ENCODE measurements around the gene SIRPD. TPM values are rescaled to one million over a fixed set of nuclear protein-coding genes. Genes with fewer than 3 reads are reported as not detected.
A peak's percentile ranks its signal among the peaks of the same experiment; 100 is the strongest.

The SIRPD gene
- polyA plus RNA-seq, 10 donors = not detected

DNA sequence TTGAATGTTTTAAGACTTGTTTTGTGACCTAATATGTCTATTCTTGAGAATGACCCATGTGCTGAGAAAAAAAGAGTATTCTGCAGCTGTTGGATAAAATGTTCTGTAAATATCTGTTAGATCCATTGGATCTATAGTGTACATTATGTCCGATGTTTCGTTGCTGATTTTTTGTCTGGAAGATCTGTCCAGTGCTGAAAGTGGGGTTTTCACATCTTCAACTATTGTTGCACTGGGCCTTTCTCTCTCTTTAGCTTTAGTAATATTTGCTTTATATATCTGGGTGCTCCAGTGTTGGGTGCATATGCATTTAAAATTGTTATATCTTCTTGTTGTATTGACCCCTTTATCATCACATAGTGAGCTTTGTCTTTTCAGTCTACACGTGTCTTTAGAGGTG, 60.6 kb downstream of the SIRPD start:
- DNase-seq = no peak

DNA sequence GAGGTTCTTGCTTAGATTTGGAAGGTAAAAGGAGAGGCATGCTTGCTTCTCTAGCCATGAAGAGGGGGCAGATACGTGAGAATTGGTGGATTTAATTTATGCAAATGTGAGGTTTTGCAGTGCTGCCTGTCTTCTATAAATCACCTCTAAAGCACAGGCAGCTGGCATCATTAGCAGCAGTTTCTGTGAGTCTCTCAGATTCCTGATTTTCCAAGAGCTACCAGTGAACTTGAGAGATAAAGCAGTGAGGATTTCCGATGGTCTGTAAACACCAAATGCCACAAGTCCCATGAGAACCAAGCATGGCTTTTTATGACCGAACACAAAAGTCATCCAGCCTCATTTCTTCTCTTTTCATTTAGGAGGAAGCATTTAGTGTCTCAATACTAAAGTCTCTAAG, 63.1 kb downstream of the SIRPD start:
- no peak for DNase-seq

DNA sequence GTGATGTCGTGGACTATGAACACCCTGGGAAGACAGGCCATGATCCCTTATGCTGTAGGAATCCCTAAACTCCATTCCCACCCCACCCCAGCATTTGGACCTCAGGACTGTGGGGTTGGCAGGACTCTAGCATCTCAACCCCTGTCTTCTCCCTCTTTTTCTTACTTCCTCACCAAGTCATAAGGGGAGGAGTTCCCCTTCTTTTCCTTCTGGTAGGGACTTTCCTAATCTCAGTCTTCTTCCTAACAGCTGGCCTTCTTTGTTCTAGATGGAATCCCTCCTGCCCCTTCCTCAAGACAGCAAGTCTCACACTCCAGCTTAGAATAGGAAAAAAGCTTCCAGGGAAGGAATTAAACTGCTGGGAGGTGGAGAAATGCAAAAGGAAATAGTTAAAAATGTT, 64.0 kb downstream of the SIRPD start:
- no peak for DNase-seq

DNA sequence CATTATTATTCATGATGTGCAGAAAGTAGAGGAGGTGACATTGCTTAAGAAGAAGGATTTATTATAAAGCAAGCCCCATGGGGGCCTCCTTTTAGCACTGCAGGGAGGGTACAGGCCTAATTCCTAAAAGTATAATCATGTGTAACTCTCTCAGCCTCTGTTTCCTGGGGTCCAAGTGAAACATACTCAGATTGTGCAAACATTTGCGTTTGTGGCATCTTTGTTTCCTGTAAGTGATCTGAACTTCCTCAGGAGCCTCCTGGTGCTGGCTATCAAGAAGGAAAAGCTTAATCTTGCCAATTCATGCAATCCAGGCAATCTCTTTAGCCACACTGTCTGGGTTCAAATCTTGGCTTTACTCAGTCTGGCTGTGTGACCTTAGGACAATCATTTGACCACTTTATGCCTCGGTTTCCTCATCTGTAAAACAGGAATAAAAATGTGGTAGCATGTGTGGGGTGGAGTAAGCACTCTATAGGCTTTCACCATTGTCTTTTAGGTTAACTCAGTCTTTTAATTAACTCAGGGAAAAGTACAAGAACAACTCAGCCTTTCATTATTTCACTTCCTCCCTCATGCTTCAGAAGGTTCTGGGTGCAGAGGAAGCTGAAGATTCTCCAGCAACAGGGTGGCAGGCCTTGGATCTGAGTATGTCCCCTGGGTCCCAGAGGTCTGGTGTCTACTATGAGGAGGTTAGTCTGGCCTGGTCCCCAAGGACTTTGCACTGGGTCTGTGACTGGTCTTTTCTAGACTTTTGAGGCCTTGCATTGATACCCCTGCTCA, 65.5 kb downstream of the SIRPD start:
- DNase-seq = no peak

DNA sequence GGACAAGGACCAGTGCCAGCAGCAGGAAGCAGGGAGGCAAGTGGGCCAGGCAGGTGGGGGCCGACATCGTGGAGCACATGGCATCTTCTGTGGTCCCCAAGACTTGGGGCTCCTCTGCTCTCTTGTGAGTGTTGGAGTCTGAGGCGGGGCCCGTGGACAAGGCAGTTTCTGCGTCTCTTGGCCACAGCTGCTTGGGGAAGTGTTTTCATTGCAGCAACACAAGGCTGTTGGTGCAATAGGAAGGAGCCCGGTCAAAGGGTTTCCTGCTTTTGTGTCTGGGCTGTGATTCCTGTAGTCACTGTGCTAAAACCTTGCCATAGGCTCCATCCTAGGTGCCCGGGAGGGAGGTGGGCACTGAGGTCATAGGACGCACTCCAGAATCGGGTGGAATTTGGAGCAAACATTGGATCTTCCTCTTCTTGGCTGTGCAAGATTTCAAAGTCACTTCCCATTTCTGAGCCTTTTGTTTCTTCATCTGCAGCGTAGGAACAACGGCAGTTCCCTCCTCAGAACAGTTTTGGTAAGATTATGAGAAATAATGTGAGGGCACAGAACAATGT, 66.1 kb downstream of the SIRPD start, which contains the start of gene SIRPB2:
SIRPB2 (minus strand) TSS at position 140 of the 560 bp plus-strand sequence; CDS start at position 79, 61 bp downstream.
- DNase-seq = peak in 2 of 3 donors; percentile 18 to 52

DNA sequence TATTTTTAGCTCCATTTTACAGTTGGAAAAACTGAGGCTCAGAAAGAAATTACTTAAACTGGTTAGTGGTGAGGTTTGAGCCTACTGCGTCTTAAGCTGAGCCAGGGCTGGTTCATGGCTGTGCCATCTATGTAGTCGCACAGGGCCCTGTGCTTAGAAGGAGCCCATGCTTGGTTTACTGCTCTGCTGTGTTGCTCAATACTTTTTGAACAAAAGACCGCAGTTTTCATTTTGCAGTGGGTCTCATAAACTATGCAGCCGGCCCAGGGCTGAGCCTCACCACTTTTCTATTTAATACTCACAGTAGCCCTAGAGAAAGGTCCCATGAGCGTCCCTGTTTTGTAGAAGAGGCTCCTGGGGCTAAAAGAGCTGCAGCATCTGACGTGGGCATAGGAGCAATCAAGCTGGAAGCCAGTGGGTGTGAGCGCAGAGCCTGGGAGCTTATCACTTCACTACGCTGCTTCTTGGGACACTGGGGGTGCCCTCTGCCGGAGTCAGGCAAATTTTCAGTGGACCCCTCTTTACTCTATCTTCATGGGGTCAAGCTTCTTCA, 66.8 kb downstream of the SIRPD start:
- DNase-seq = no peak

DNA sequence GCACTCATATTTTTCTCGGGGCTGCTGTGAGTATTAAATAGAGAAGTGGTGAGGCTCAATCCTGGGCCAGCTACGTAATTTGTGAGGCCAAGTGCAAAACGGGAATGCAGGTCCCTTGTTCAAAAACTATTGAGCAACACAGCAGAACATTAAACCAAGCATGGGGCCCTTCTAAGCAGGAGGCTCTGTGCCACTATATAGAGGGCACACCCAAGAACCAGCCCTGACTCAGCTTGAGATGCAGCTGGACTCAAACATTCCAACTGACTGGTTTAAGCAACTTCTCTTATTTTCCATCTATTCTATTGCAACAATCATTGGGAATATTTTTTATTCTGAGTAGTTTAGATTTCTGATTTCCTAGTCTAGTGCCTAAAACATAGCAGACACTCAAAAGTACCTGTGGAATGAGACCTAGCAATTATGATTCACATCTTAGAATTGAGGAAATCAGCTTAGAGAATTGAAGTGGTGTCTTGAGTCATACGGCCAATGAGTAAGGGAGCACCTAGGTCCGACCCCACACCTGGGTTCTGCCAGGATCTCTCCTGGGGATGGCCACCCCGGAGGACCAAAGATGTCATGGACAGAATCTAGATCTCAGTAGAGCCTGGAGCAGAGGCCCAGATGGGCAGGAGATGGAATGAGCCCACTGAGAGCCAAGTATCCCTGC, 67.6 kb downstream of the SIRPD start:
- no peak for DNase-seq

DNA sequence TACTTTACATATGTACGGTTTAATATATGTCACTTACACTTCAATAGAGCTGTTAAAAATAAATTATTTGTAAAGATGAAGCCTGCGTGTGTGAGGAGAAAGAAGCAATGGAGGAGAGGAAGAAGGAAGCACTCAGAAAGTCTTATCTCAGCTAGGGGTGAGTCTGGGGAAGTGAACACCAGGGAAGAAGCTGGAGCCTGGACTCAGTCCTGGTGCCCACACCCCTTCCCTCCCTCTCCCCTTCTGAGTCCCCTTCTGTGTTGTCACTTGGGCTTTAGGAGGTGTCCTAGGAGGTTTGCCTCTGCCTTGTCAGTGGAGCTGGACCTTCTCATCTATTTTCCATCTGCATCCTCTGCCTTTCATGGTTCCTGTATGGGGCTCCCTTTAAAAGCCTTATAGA, 68.2 kb downstream of the SIRPD start:
- no peak for DNase-seq

DNA sequence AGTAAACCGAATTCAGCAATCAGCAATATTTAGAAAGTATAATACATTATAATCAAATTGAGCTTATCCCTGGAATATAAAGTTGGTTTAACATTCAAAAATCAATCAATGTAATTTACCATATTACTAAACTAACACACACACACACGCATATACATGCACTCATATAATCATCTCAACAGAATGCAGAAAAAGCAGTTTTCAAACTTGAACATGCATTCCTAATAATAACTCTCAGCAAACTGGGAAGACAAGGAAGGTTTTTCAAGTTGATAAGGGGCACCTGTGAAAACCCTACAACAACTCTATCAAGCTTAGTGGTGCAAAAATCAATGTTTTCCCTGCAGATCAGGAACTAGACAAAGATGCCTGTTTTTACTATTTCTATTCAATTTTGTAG, 70.9 kb downstream of the SIRPD start:
- no peak for DNase-seq

DNA sequence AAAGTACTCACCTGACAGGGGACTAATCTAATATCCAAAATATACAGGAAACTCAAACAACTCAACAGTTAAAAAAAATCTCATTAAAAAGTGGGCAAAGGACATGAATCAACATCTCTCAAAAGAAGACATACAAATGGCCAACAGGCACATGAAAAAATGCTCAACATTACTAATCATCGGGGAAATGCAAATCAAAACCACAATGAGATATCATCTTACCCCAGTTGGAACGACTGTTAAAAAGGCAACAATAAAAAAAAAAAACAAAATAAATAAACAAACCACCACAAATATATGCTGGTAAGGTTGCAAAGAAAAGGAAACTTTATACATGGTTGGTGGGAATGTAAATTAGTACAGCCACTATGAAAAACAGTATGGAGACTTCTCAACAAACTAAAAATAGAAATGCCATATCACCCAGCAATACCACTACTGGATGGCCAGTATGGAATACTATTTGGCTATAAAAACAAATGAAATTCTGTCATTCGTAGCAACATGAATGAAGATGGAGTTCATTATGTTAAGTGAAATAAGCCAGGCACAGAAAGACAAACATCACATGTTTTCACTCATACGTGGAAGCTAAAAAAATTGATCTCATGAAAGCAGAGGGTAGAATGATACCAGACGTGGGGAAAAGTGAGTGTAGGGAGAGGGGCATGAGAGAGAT, 72.9 kb downstream of the SIRPD start:
- no peak for DNase-seq

Other genes starting within 250 kb of the SIRPD start
- 1 to 10 TPM in 9 of 10 donors, under 1 TPM in 1; 0.83 to 2.7 (median 1.8) TPM for gene SDCBP2, start 228.6 kb downstream of the SIRPD start, polyA plus RNA-seq (ENCODE audit: insufficient read length in 10 of 10)
- gene FKBP1A, start 164.7 kb downstream of the SIRPD start, polyA plus RNA-seq (ENCODE audit: insufficient read length in 10 of 10) = 100 to 1,000 TPM; 250 to 317 (median 277) TPM
- 10 to 100 TPM; 60.6 to 77.7 (median 65.6) TPM for gene NSFL1C, start 90.9 kb downstream of the SIRPD start, polyA plus RNA-seq (ENCODE audit: insufficient read length in 10 of 10)
- 1 to 10 TPM in 9 of 10 donors, under 1 TPM in 1; 0.91 to 2.7 (median 1.9) TPM for gene SIRPB2, start 66.3 kb downstream of the SIRPD start, polyA plus RNA-seq (ENCODE audit: insufficient read length in 10 of 10)
- gene SIRPB1, start 62.3 kb upstream of the SIRPD start, polyA plus RNA-seq (ENCODE audit: insufficient read length in 10 of 10) = 1 to 10 TPM in 8 of 10 donors, under 1 TPM in 2; 0.26 to 2.6 (median 1.5) TPM
- gene SIRPG, start 100.1 kb upstream of the SIRPD start, polyA plus RNA-seq (ENCODE audit: insufficient read length in 10 of 10) = 1 to 10 TPM in 1 of 10 donors, under 1 TPM in 2, not detected in 7; 0.32 to 3.1 (median 0.67) TPM

Measured in muscle of back (tissue), 11 donors.